ENCODE data around the gene FOXJ1. TPM values are rescaled to one million over a fixed set of nuclear protein-coding genes. Genes with fewer than 3 reads are reported as not detected.

Gene FOXJ1
- total and polyA plus RNA-seq, 4 donors = 32.5 to 95.0 (median 50.3) TPM

DNA sequence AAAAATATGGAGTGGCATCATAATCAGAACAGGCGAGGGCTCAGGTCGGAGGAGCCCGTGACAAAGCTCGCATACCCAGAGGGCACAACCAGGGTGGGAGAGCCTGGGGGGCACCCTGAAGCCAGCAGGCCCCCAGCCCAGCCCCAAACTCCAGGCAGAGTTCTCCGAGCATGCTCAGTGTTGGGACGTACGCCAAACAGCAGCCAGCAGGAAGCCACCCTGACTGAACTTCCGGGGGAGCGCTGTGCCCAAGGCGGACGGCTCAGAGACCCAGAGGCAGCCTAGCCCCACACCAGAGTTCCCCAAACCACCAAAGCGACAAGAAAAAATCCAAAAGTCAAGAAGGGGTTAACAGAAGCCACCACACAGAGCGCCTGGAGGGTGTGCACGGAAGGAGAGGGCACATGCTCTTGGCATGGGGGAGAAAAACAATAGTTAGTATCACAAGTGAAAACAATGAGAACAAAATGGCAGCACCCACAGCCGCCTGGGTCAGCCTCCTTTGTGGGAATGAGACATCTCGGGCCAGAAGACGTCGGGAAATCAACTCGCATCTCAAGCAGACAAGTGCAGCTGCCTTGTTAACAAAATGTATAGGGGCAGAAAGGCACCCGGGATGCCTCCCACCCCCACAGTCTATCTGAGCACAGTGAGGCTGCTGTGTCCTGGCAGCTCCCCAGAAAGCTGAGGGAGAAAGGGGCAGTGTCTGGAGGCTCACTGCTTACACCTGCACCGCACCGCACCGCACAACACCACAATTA is 49.3 kb downstream of the FOXJ1 start:
- WGBS, 2 donors = 63 to 70% methylated on average over 21 to 23 of the region's 23 CpGs
- Histone ChIP-seq H3K27ac (ENCODE audit: low read depth in 1 of 2, low read length in 1 of 2) (no peak overlapping the region), H3K27me3 (ENCODE audit: control insufficient read depth in 3 of 3, insufficient read depth in 3 of 3, low read length in 2 of 3) (no peaks in the 10 kb centered on the region), H3K4me1 (ENCODE audit: control insufficient read depth in 5 of 5, insufficient read depth in 5 of 5, low read length in 5 of 5) (no peaks in the 10 kb centered on the region), H3K36me3 (ENCODE audit: control insufficient read depth in 4 of 4, insufficient read depth in 4 of 4, low read length in 4 of 4) (peaks cover 9 to 73% (median 44%) of the 10 kb centered on the region in 4 donors), H3K9ac (ENCODE audit: insufficient read depth in 1 of 2, low read length in 2 of 2) (no peak overlapping the region), H3K9me3 (ENCODE audit: control insufficient read depth in 4 of 4, insufficient read depth in 3 of 4, low read length in 3 of 4) (no peaks in the 10 kb centered on the region), H3K4me3 (no peak overlapping the region)
- DNase-seq (no peak), ATAC-seq (ENCODE audit: insufficient read depth, low FRiP score) (no peak)
- TF ChIP-seq, protein P1, sequence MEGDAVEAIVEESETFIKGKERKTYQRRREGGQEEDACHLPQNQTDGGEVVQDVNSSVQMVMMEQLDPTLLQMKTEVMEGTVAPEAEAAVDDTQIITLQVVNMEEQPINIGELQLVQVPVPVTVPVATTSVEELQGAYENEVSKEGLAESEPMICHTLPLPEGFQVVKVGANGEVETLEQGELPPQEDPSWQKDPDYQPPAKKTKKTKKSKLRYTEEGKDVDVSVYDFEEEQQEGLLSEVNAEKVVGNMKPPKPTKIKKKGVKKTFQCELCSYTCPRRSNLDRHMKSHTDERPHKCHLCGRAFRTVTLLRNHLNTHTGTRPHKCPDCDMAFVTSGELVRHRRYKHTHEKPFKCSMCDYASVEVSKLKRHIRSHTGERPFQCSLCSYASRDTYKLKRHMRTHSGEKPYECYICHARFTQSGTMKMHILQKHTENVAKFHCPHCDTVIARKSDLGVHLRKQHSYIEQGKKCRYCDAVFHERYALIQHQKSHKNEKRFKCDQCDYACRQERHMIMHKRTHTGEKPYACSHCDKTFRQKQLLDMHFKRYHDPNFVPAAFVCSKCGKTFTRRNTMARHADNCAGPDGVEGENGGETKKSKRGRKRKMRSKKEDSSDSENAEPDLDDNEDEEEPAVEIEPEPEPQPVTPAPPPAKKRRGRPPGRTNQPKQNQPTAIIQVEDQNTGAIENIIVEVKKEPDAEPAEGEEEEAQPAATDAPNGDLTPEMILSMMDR (IDR thresholded peaks at IDR 0.05; ENCODE audit: control extremely low read depth, extremely low read depth) = no peak

DNA sequence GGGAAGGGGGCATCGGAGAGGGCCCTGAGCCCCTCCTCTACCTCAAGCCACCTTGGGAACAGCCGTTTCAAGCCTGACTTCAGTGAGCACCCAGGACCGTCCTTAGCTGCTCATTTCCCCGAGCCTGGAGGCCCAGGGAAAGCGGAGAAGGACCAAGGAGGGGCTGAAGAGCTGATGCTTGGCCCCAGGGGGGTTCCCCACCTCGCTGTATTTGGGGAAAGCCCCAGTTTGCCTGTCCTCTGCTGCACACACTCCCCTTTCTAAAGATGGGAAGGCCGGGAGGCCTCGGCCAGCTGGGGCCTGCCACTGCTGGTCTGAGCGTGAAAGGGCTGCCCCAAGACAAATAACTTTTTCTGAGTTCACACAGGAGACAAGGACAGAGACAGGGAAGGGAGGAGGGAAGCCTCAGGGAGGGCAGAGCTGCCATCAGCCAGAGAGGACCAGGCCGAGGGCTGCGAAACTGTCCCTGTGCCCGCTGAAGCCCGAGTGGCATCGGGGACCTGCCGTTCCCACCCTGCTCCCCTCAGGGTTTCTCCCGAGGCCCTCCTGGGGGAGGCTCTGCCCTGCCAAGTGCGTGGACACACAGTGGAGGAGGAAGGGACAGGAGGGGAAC is 50.4 kb downstream of the FOXJ1 start:
- no peak for ATAC-seq (ENCODE audit: insufficient read depth, low FRiP score)
- Histone ChIP-seq H3K9me3 (ENCODE audit: control insufficient read depth in 4 of 4, insufficient read depth in 3 of 4, low read length in 3 of 4) (no peaks in the 10 kb centered on the region), H3K27me3 (ENCODE audit: control insufficient read depth in 3 of 3, insufficient read depth in 3 of 3, low read length in 2 of 3) (no peaks in the 10 kb centered on the region), H3K9ac (ENCODE audit: insufficient read depth in 1 of 2, low read length in 2 of 2) (no peak overlapping the region), H3K4me1 (ENCODE audit: control insufficient read depth in 5 of 5, insufficient read depth in 5 of 5, low read length in 5 of 5) (no peaks in the 10 kb centered on the region), H3K27ac (ENCODE audit: low read depth in 1 of 2, low read length in 1 of 2) (no peak overlapping the region), H3K36me3 (ENCODE audit: control insufficient read depth in 4 of 4, insufficient read depth in 4 of 4, low read length in 4 of 4) (peaks cover 14 to 79% (median 49%) of the 10 kb centered on the region in 4 donors), H3K4me3 (no peak overlapping the region)
- TF ChIP-seq, protein P1 (IDR thresholded peaks at IDR 0.05; ENCODE audit: control extremely low read depth, extremely low read depth) = no peak
- 92 to 96% methylated on average over 15 to 17 of the region's 17 CpGs for WGBS, 2 donors
- no peak for DNase-seq

DNA sequence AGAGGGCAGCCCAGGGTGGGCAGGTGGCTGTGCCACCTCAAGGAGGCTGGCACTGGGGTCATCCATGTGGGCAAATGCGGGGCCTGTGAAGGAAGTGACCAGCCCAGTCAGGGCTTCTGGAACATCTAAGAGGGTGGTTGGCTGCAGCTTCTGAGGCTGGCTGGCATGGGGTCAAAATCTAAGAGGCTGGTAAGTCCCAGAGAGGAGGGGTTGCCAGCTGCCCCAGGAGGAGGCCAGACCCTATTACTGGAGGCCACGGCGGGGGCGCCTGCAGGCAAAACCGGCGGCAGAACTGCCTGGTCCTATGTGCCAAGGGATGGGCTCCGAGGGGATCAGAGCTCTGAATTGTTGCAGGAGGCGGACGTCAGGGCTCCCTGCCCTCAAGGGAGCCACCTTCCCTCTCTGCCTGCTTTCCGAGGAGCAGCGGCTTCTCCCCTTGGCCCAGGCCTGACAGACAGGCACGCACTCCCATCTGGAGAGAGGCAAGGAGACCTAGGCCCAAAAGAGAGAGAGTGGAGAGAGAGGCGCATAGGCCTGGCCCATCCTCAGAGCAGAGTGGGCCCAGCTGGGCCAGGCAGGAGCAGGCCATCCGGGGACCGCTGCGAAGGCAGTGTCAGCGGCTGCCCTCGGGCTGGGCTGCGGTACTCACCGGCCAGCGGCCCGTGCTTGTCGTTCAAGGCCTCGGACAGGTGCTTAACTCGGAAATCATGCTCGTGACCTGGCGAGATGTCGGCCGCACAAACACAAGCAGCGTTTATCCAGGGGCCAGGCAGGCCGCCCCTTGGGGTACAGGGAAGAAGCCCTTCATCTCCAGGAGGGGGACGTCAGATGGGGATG is 51.1 kb downstream of the FOXJ1 start:
- Histone ChIP-seq H3K4me3 (no peak overlapping the region), H3K4me1 (ENCODE audit: control insufficient read depth in 5 of 5, insufficient read depth in 5 of 5, low read length in 5 of 5) (no peaks in the 10 kb centered on the region), H3K9me3 (ENCODE audit: control insufficient read depth in 4 of 4, insufficient read depth in 3 of 4, low read length in 3 of 4) (no peaks in the 10 kb centered on the region), H3K27me3 (ENCODE audit: control insufficient read depth in 3 of 3, insufficient read depth in 3 of 3, low read length in 2 of 3) (no peaks in the 10 kb centered on the region), H3K9ac (ENCODE audit: insufficient read depth in 1 of 2, low read length in 2 of 2) (no peak overlapping the region), H3K36me3 (ENCODE audit: control insufficient read depth in 4 of 4, insufficient read depth in 4 of 4, low read length in 4 of 4) (peaks cover 17 to 86% (median 54%) of the 10 kb centered on the region in 4 donors), H3K27ac (ENCODE audit: low read depth in 1 of 2, low read length in 1 of 2) (no peak overlapping the region)
- no peak for DNase-seq
- TF ChIP-seq, protein P1 (IDR thresholded peaks at IDR 0.05; ENCODE audit: control extremely low read depth, extremely low read depth) = no peak
- 91 to 92% methylated on average over 29 to 32 of the region's 32 CpGs for WGBS, 2 donors
- ATAC-seq (ENCODE audit: insufficient read depth, low FRiP score) = no peak

Measured in lung (tissue), 12 donors.